ENCODE measurements around the gene SCAF1.

SCAF1 gene

DNA sequence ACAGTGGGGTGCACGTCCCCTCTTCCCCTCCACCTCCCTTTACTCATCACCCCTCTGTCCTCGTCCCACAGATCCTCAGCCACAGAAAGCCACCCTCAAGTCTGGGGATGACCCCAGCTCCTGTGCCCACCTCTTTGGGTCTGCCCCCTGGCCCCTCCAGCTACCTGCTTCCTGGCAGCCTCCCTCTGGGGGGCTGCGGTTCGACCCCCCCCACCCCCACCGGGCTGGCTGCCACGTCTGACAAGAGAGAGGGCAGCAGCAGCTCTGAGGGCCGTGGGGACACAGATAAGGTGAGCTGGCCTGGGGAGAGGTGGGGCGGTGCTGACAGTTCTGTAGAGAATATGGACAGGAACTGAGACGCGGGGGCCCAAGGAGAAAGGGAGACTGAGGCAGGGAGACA is 12.6 kb downstream of the SCAF1 start:
- Histone ChIP-seq H3K4me1 (ENCODE audit: control extremely low read depth in 1 of 4, control insufficient read depth in 4 of 4, insufficient read depth in 4 of 4, low read length in 3 of 4) (no peaks in the 10 kb centered on the region), H3K9me3 (ENCODE audit: control extremely low read depth in 1 of 5, control insufficient read depth in 4 of 5, insufficient read depth in 2 of 5, low read depth in 1 of 5, low read length in 4 of 5) (no peaks in the 10 kb centered on the region), H3K36me3 (ENCODE audit: control insufficient read depth in 4 of 4, insufficient read depth in 4 of 4, low read length in 3 of 4) (peaks cover 19 to 94% (median 64%) of the 10 kb centered on the region in 4 experiments), H3K27me3 (replicated peaks in 2 of 5; ENCODE audit: control insufficient read depth in 4 of 5, insufficient read depth in 5 of 5, low read length in 4 of 5) (no peaks in the 10 kb centered on the region), H3K27ac (ENCODE audit: insufficient read depth in 1 of 2, low read depth in 1 of 2, low read length in 2 of 2, poor library complexity in 1 of 2, severe bottlenecking in 2 of 2) (no peak overlapping the region), H3K4me3 (ENCODE audit: control insufficient read depth in 1 of 7, extremely low read depth in 1 of 7, insufficient read depth in 4 of 7, low read depth in 2 of 7, low read length in 6 of 7) (no peak overlapping the region)
- WGBS (ENCODE audit: insufficient coverage), result 97% methylated on average over 5 of the region's 10 CpGs
- ChIA-PET POLR2A (no interaction called here), CTCF (interaction anchor here (0.7 kb wide), 1 partner anchor 18 kb away, joined by 3 read pairs; no protein-coding TSS in a partner anchor)
- no peak for DNase-seq

DNA sequence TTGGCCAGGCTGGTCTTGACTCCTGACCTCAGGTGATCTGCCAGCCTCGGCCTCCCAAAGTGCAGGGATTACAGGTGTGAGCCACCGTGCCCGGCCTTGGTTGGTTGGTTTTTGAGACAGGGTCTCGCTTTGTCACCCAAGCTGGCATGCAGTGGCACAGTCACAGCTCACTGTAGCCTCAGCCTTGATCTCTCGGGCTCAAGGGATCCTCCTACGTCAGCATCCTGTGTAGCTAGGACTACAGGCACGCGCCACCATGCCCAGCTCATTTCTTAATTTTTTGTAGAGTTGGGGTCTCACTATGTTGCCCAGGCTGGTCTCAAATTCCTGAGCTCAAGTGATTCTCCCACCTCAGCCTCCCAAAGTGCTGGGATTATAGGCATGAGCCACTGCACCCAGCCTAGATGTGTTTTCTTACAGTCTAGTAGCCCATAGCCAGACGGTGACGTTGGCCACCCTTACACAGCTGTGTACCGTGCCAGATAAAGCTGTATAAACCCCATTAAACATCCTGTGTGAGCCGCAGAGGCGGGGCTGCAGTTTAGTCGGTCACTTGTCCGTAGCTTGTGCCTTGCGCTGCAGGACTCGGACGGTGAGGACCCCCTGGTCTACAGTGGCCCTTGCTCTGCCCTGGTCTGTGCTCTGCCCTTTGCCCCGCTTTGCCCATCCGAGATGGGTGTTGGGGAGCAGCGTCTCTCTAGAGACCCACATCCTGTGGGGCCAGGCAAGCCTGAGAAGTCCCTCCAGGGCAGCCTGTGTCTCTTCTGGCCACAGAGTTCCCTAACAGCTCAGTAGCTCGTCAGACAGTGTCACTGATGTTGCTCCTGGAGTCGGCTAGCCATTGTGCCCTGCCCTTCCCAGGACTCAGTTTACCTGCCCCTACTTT is 13.8 kb downstream of the SCAF1 start:
- Histone ChIP-seq H3K27me3 (replicated peaks in 2 of 5; ENCODE audit: control insufficient read depth in 4 of 5, insufficient read depth in 5 of 5, low read length in 4 of 5) (no peaks in the 10 kb centered on the region), H3K4me3 (ENCODE audit: control insufficient read depth in 1 of 7, extremely low read depth in 1 of 7, insufficient read depth in 4 of 7, low read depth in 2 of 7, low read length in 6 of 7) (no peak overlapping the region), H3K9me3 (ENCODE audit: control extremely low read depth in 1 of 5, control insufficient read depth in 4 of 5, insufficient read depth in 2 of 5, low read depth in 1 of 5, low read length in 4 of 5) (no peaks in the 10 kb centered on the region), H3K27ac (ENCODE audit: insufficient read depth in 1 of 2, low read depth in 1 of 2, low read length in 2 of 2, poor library complexity in 1 of 2, severe bottlenecking in 2 of 2) (no peak overlapping the region), H3K36me3 (ENCODE audit: control insufficient read depth in 4 of 4, insufficient read depth in 4 of 4, low read length in 3 of 4) (peaks cover 19 to 95% (median 67%) of the 10 kb centered on the region in 4 experiments), H3K4me1 (ENCODE audit: control extremely low read depth in 1 of 4, control insufficient read depth in 4 of 4, insufficient read depth in 4 of 4, low read length in 3 of 4) (no peaks in the 10 kb centered on the region)
- WGBS (ENCODE audit: insufficient coverage), result 93% methylated on average over 23 of the region's 23 CpGs
- DNase-seq, result no peak
- ChIA-PET CTCF (interaction anchor here (0.9 to 3.0 kb wide), 4 partner anchors 9 to 21 kb away, joined by 3 to 15 read pairs (median 6); partner anchors contain the start of genes BCL2L12, IRF3 and PRMT1), POLR2A (interaction anchor here (1.1 kb wide), 1 partner anchor 13 kb away, joined by 4 read pairs; the partner anchor contains the start of gene SCAF1)

DNA sequence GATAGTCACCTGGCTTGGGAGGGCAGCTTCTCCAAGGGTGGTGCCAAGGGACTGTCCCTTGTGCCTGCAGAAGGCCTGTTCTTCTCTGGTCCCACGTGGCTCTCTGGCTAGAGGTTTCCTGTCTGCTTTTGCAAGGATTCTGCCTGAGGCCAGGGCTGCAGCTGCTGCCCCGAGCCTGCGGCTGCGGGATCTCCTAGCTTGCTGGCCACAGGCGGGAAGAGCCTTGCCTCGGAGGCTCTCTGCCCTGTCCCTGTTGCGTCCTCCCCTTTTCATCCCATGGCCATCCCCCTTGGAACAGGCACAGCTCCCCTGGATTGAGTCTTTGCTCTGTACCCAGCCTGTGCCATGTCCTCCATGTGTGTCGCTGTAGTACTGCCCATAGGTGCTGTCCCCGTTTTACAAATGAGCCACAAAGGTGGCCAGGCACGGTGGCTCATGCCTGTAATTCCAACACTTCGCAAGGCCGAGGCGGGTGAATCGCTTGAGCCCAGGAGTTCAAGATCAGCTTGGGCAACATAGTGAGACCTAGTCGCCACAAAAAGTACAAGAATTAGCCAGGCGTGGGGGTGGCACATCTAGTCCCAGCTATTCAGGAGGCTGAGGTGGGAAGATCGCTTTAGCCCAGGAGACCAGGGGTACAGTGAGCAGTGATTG is 14.6 kb downstream of the SCAF1 start:
- ChIA-PET POLR2A (no interaction called here), CTCF (interaction anchor here (0.9 to 3.0 kb wide), 5 partner anchors 9 to 20 kb away, joined by 3 to 15 read pairs (median 5); partner anchors contain the start of genes BCL2L12, IRF3 and PRMT1)
- H3K27me3 ChIP-seq (replicated peaks in 2 of 5; ENCODE audit: control insufficient read depth in 4 of 5, insufficient read depth in 5 of 5, low read length in 4 of 5), result no peaks in the 10 kb centered on the region
- no peak for DNase-seq
- H3K9me3 ChIP-seq (ENCODE audit: control extremely low read depth in 1 of 5, control insufficient read depth in 4 of 5, insufficient read depth in 2 of 5, low read depth in 1 of 5, low read length in 4 of 5), result no peaks in the 10 kb centered on the region
- no peak overlapping the region for H3K27ac ChIP-seq (ENCODE audit: insufficient read depth in 1 of 2, low read depth in 1 of 2, low read length in 2 of 2, poor library complexity in 1 of 2, severe bottlenecking in 2 of 2)
- no peak overlapping the region for H3K4me3 ChIP-seq (ENCODE audit: control insufficient read depth in 1 of 7, extremely low read depth in 1 of 7, insufficient read depth in 4 of 7, low read depth in 2 of 7, low read length in 6 of 7)
- WGBS (ENCODE audit: insufficient coverage), result 94% methylated on average over 13 of the region's 17 CpGs
- H3K4me1 ChIP-seq (ENCODE audit: control extremely low read depth in 1 of 4, control insufficient read depth in 4 of 4, insufficient read depth in 4 of 4, low read length in 3 of 4), result no peaks in the 10 kb centered on the region
- H3K36me3 ChIP-seq (ENCODE audit: control insufficient read depth in 4 of 4, insufficient read depth in 4 of 4, low read length in 3 of 4), result peaks cover 23 to 93% (median 68%) of the 10 kb centered on the region in 4 experiments

DNA sequence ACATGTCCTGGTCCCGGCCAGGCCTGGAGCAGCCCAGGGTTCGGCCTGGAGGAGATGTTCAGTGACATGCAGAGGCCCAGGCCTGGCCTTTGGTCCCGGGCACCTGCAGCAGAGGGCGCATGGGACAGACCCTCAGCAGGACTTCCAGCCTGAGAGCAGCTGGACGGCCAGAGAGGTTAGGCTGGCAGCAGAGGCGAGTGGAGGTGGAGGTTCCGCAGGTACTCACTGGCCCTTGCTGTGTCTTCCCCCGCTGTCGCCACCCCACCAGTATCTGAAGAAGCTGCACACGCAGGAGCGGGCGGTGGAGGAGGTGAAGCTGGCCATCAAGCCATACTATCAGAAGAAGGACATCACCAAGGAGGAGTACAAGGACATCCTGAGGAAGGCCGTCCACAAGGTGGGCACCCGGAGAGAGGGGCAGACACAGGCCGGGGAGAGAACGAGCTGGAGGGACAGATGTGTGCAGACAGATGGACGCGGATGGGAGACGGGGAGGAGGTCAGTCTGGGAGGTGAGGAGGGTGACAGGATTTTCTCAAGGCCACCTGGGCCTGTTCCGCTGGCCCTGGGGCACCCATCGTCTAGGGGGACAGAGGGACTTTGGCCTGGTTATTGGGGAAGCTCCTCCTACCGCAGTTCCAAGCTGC is 15.6 kb downstream of the SCAF1 start:
- no peaks in the 10 kb centered on the region for H3K9me3 ChIP-seq (ENCODE audit: control extremely low read depth in 1 of 5, control insufficient read depth in 4 of 5, insufficient read depth in 2 of 5, low read depth in 1 of 5, low read length in 4 of 5)
- H3K27ac ChIP-seq (ENCODE audit: insufficient read depth in 1 of 2, low read depth in 1 of 2, low read length in 2 of 2, poor library complexity in 1 of 2, severe bottlenecking in 2 of 2), result no peak overlapping the region
- ChIA-PET POLR2A (no interaction called here), CTCF (interaction anchor here (0.6 to 3.0 kb wide), 5 partner anchors 8 to 14 kb away, joined by 3 to 15 read pairs (median 3); partner anchors contain the start of genes BCL2L12 and IRF3)
- DNase-seq, result no peak
- H3K36me3 ChIP-seq (ENCODE audit: control insufficient read depth in 4 of 4, insufficient read depth in 4 of 4, low read length in 3 of 4), result peaks cover 28 to 94% (median 72%) of the 10 kb centered on the region in 4 experiments
- H3K27me3 ChIP-seq (replicated peaks in 2 of 5; ENCODE audit: control insufficient read depth in 4 of 5, insufficient read depth in 5 of 5, low read length in 4 of 5), result no peaks in the 10 kb centered on the region
- WGBS (ENCODE audit: insufficient coverage), result 96% methylated on average over 17 of the region's 22 CpGs
- H3K4me3 ChIP-seq (ENCODE audit: control insufficient read depth in 1 of 7, extremely low read depth in 1 of 7, insufficient read depth in 4 of 7, low read depth in 2 of 7, low read length in 6 of 7), result no peak overlapping the region
- no peaks in the 10 kb centered on the region for H3K4me1 ChIP-seq (ENCODE audit: control extremely low read depth in 1 of 4, control insufficient read depth in 4 of 4, insufficient read depth in 4 of 4, low read length in 3 of 4)

DNA sequence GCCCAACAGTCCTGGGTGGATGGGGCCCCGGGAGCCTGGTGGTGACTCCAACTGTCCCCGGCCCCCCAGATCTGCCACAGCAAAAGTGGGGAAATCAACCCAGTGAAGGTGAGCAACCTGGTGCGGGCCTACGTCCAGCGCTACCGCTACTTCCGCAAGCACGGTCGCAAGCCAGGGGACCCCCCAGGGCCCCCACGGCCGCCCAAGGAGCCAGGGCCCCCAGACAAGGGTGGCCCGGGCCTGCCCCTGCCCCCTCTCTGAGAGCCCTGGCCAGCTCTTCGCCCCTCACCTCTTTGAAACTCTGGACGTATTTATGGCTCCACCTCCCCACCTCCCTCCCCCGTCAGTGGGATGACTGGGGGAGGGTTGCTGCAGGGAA is 16.1 kb downstream of the SCAF1 start:
- no peaks in the 10 kb centered on the region for H3K9me3 ChIP-seq (ENCODE audit: control extremely low read depth in 1 of 5, control insufficient read depth in 4 of 5, insufficient read depth in 2 of 5, low read depth in 1 of 5, low read length in 4 of 5)
- no peak overlapping the region for H3K27ac ChIP-seq (ENCODE audit: insufficient read depth in 1 of 2, low read depth in 1 of 2, low read length in 2 of 2, poor library complexity in 1 of 2, severe bottlenecking in 2 of 2)
- H3K27me3 ChIP-seq (replicated peaks in 2 of 5; ENCODE audit: control insufficient read depth in 4 of 5, insufficient read depth in 5 of 5, low read length in 4 of 5), result no peaks in the 10 kb centered on the region
- ChIA-PET CTCF (interaction anchor here (0.6 to 3.0 kb wide), 4 partner anchors 8 to 14 kb away, joined by 3 to 15 read pairs (median 4); no protein-coding TSS in a partner anchor), POLR2A (no interaction called here)
- no peak for DNase-seq
- no peak overlapping the region for H3K4me3 ChIP-seq (ENCODE audit: control insufficient read depth in 1 of 7, extremely low read depth in 1 of 7, insufficient read depth in 4 of 7, low read depth in 2 of 7, low read length in 6 of 7)
- peaks cover 29 to 94% (median 73%) of the 10 kb centered on the region in 4 experiments for H3K36me3 ChIP-seq (ENCODE audit: control insufficient read depth in 4 of 4, insufficient read depth in 4 of 4, low read length in 3 of 4)
- H3K4me1 ChIP-seq (ENCODE audit: control extremely low read depth in 1 of 4, control insufficient read depth in 4 of 4, insufficient read depth in 4 of 4, low read length in 3 of 4), result peaks cover 0 to 2% (median under 1%) of the 10 kb centered on the region in 4 experiments
- 97% methylated on average over 11 of the region's 15 CpGs for WGBS (ENCODE audit: insufficient coverage)

DNA sequence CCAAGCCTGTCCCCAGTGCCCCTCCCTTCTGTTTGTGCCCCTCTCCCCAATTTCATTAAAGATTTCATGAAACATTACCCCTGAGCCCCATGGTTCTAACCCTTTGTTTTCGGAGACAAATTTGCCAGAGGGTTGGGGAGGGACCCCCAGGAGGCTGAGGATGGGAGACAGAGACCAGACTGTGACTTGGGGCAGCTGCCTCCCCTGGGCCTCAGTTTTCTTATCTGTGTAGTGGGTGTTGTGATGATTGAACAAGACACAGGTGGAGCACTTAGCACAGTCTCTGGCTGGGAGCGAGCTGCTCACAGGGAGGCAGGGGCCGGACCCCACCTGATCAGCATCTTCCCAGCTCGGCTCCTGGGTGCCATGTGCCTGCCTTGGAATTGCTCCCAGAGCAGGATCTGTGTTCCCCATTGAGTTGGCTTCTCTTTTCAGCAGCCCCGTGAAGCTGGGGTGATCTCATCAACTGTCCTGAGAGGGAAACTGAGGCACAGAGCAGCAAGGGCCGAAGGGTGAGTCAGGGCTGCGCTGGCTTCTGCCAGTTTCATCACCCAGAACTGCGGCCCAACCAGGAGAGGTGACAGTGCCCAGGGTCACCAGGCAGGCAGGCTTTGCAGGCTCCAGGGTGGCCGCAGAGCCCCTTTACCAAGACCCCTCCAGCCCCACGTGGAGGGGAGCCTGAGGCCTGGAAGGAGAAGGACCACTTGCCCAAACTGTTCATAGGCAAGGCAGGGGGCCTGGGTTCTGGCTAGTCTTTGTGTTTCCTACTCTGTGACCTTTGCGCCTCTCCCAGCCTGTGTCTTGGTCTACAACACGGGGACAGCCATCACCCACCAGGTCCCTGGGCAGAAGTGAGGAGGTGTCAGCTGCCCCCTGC is 16.8 kb downstream of the SCAF1 start:
- POLR2A ChIA-PET, result no interaction called here

More for the DNA sequence above, 16.8 kb downstream of the SCAF1 start:
- Histone ChIP-seq H3K4me1 (ENCODE audit: control extremely low read depth in 1 of 4, control insufficient read depth in 4 of 4, insufficient read depth in 4 of 4, low read length in 3 of 4) (peaks cover 0 to 8% (median 6%) of the 10 kb centered on the region in 4 experiments), H3K36me3 (ENCODE audit: control insufficient read depth in 4 of 4, insufficient read depth in 4 of 4, low read length in 3 of 4) (peaks cover 29 to 88% (median 70%) of the 10 kb centered on the region in 4 experiments), H3K4me3 (ENCODE audit: control insufficient read depth in 1 of 7, extremely low read depth in 1 of 7, insufficient read depth in 4 of 7, low read depth in 2 of 7, low read length in 6 of 7) (no peak overlapping the region), H3K9me3 (ENCODE audit: control extremely low read depth in 1 of 5, control insufficient read depth in 4 of 5, insufficient read depth in 2 of 5, low read depth in 1 of 5, low read length in 4 of 5) (no peaks in the 10 kb centered on the region), H3K27me3 (replicated peaks in 2 of 5; ENCODE audit: control insufficient read depth in 4 of 5, insufficient read depth in 5 of 5, low read length in 4 of 5) (no peaks in the 10 kb centered on the region), H3K27ac (ENCODE audit: insufficient read depth in 1 of 2, low read depth in 1 of 2, low read length in 2 of 2, poor library complexity in 1 of 2, severe bottlenecking in 2 of 2) (no peak overlapping the region)
- WGBS (ENCODE audit: insufficient coverage), result 98% methylated on average over 12 of the region's 12 CpGs
- CTCF ChIA-PET, result interaction anchor here (1.2 to 3.0 kb wide), 2 partner anchors 13 to 15 kb away, joined by 3 to 15 read pairs; no protein-coding TSS in a partner anchor
- no peak for DNase-seq
